ENCODE results near the gene HECTD4. TPM values are rescaled to one million over a fixed set of nuclear protein-coding genes. Genes with fewer than 3 reads are reported as not detected.
"Not testable (repeated sequence)": the region's sequence is repeated elsewhere in the genome, so short reads cannot be mapped to it uniquely, and the experiment has no call there.

HECTD4 gene
- total RNA-seq, 1 experiment from 2014 or later: 51.3 TPM

DNA sequence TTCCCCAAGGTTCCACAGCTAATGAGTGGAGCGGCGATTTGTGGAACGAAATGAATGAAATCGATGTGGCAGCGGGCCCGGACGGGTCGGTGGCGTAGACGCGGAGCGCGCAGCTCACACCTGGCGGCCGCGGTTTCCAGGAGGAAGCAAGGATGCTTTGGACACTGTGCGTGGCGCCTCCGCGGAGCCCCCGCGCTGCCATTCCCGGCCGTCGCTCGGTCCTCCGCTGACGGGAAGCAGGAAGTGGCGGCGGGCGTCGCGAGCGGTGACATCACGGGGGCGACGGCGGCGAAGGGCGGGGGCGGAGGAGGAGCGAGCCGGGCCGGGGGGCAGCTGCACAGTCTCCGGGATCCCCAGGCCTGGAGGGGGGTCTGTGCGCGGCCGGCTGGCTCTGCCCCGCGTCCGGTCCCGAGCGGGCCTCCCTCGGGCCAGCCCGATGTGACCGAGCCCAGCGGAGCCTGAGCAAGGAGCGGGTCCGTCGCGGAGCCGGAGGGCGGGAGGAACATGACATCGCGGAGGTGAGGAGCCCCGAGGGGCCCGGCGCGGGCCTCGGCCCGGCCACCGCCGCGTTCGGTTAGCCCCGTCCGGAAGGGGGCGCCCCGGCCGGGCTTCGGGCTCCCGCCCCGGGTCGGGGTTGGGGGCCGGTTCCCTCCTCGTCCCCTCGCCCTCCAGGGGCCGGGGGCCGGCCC is 36.5 kb upstream of the HECTD4 start, which contains the start of gene PTPN11:
Gene PTPN11, plus strand, starts transcription at position 340 of the 689 bp plus-strand sequence. Its CDS starts 165 bp downstream, at position 505.
- POLR2A ChIA-PET: interaction anchor here (0.6 kb wide), 1 partner anchor 321 kb away, joined by 5 read pairs; no protein-coding TSS in a partner anchor
- CTCF ChIA-PET: interaction anchor here (0.5 to 0.6 kb wide), 3 partner anchors 18 to 52 kb away, joined by 4 to 5 read pairs (median 5); no protein-coding TSS in a partner anchor
- ATAC-seq (peak; percentile 96), DNase-seq (ENCODE audit: low read depth, low spot score) (no peak)
- peak within 1 kb of the TSS; percentile 89 to 94 for H3K4me3 ChIP-seq (ENCODE audit: low read depth in 2 of 2, low read length in 2 of 2)
- intact Hi-C loops (cut with micrococcal nuclease; ENCODE audit: unreplicated experiment) (no loop called here), in situ Hi-C loops (cut with HindIII; ENCODE audit: low pct_unique_long_range_greater_than_20kb, low sequenced_read_pairs) (no loop called here)
- TF ChIP-seq, protein P1, sequence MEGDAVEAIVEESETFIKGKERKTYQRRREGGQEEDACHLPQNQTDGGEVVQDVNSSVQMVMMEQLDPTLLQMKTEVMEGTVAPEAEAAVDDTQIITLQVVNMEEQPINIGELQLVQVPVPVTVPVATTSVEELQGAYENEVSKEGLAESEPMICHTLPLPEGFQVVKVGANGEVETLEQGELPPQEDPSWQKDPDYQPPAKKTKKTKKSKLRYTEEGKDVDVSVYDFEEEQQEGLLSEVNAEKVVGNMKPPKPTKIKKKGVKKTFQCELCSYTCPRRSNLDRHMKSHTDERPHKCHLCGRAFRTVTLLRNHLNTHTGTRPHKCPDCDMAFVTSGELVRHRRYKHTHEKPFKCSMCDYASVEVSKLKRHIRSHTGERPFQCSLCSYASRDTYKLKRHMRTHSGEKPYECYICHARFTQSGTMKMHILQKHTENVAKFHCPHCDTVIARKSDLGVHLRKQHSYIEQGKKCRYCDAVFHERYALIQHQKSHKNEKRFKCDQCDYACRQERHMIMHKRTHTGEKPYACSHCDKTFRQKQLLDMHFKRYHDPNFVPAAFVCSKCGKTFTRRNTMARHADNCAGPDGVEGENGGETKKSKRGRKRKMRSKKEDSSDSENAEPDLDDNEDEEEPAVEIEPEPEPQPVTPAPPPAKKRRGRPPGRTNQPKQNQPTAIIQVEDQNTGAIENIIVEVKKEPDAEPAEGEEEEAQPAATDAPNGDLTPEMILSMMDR (IDR thresholded peaks at IDR 0.05): peak; percentile 82
- TF ChIP-seq SIN3A (IDR thresholded peaks at IDR 0.05; ENCODE audit: borderline replicate concordance, insufficient read depth, low read depth, low read length) (peak; percentile 95), POLR2AphosphoS5 (IDR thresholded peaks at IDR 0.05; ENCODE audit: low read depth, low read length) (peak; percentile 95), TCF7L2 (IDR thresholded peaks at IDR 0.05; ENCODE audit: low read depth, low read length) (no peak)
- TF ChIP-seq, protein P2, sequence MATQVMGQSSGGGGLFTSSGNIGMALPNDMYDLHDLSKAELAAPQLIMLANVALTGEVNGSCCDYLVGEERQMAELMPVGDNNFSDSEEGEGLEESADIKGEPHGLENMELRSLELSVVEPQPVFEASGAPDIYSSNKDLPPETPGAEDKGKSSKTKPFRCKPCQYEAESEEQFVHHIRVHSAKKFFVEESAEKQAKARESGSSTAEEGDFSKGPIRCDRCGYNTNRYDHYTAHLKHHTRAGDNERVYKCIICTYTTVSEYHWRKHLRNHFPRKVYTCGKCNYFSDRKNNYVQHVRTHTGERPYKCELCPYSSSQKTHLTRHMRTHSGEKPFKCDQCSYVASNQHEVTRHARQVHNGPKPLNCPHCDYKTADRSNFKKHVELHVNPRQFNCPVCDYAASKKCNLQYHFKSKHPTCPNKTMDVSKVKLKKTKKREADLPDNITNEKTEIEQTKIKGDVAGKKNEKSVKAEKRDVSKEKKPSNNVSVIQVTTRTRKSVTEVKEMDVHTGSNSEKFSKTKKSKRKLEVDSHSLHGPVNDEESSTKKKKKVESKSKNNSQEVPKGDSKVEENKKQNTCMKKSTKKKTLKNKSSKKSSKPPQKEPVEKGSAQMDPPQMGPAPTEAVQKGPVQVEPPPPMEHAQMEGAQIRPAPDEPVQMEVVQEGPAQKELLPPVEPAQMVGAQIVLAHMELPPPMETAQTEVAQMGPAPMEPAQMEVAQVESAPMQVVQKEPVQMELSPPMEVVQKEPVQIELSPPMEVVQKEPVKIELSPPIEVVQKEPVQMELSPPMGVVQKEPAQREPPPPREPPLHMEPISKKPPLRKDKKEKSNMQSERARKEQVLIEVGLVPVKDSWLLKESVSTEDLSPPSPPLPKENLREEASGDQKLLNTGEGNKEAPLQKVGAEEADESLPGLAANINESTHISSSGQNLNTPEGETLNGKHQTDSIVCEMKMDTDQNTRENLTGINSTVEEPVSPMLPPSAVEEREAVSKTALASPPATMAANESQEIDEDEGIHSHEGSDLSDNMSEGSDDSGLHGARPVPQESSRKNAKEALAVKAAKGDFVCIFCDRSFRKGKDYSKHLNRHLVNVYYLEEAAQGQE (IDR thresholded peaks at IDR 0.05; ENCODE audit: insufficient read depth in 1 of 2, low read depth in 2 of 2, low read length in 1 of 2): no peak
- H3K36me3 ChIP-seq (ENCODE audit: control insufficient read depth, insufficient read depth, low read length): no peaks in the 10 kb centered on the region; the same call in 1 of the 2 replicates
- H3K4me1 ChIP-seq (ENCODE audit: control insufficient read depth, insufficient read depth, low read length): 0 out of 2 replicates have a peak, but pooled peaks cover 3% of the 10 kb centered on the region
- no peaks in the 10 kb centered on the region for H3K27me3 ChIP-seq (ENCODE audit: control insufficient read depth, insufficient read depth, low read length)
- H3K27ac ChIP-seq (ENCODE audit: low read length): peak within 1 kb of the TSS; percentile 92
- no TSS peak for BruUV-seq (replicated peaks)
- no peaks in the 10 kb centered on the region for H3K9me3 ChIP-seq (ENCODE audit: control insufficient read depth, insufficient read depth, low read depth, low read length)

DNA sequence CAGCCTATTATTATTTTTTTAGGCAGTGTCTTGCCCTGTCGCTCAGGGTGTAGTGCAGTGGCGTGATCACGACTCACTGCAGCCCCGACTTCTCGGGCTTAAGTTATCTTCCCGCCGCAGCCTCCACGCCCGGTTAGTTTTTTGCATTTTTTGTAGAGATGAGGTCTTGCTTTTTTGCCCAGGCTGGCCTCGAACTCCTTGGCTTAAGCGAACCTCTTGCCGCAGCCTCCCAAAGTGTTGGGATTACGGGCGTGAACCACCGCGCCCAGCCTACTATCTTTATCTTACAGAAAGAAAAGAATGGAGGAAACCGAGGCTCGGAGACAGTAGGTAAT is 36.0 kb upstream of the HECTD4 start:
- in situ Hi-C loops (cut with HindIII; ENCODE audit: low pct_unique_long_range_greater_than_20kb, low sequenced_read_pairs) (no loop called here), intact Hi-C loops (cut with micrococcal nuclease; ENCODE audit: unreplicated experiment) (no loop called here)
- TF ChIP-seq POLR2AphosphoS5 (IDR thresholded peaks at IDR 0.05; ENCODE audit: low read depth, low read length) (no peak), SIN3A (IDR thresholded peaks at IDR 0.05; ENCODE audit: borderline replicate concordance, insufficient read depth, low read depth, low read length) (no peak), TCF7L2 (IDR thresholded peaks at IDR 0.05; ENCODE audit: low read depth, low read length) (no peak)
- TF ChIP-seq, protein P2 (IDR thresholded peaks at IDR 0.05; ENCODE audit: insufficient read depth in 1 of 2, low read depth in 2 of 2, low read length in 1 of 2): no peak
- TF ChIP-seq, protein P1 (IDR thresholded peaks at IDR 0.05): no peak
- H3K27me3 ChIP-seq (ENCODE audit: control insufficient read depth, insufficient read depth, low read length): no peaks in the 10 kb centered on the region
- 0 out of 2 replicates have a peak, but pooled peaks cover 3% of the 10 kb centered on the region for H3K4me1 ChIP-seq (ENCODE audit: control insufficient read depth, insufficient read depth, low read length)
- ChIA-PET CTCF (interaction anchor here (0.5 to 0.6 kb wide), 3 partner anchors 17 to 53 kb away, joined by 4 to 5 read pairs (median 5); no protein-coding TSS in a partner anchor), POLR2A (interaction anchor here (0.6 kb wide), 1 partner anchor 321 kb away, joined by 5 read pairs; no protein-coding TSS in a partner anchor)
- BruUV-seq (replicated peaks): TSS peak; percentile 99
- peak overlapping the region; percentile 89 to 94 for H3K4me3 ChIP-seq (ENCODE audit: low read depth in 2 of 2, low read length in 2 of 2)
- ATAC-seq (no peak), DNase-seq (ENCODE audit: low read depth, low spot score) (no peak)
- H3K27ac ChIP-seq (ENCODE audit: low read length): peak overlapping the region; percentile 92
- H3K9me3 ChIP-seq (ENCODE audit: control insufficient read depth, insufficient read depth, low read depth, low read length): no peaks in the 10 kb centered on the region
- H3K36me3 ChIP-seq (ENCODE audit: control insufficient read depth, insufficient read depth, low read length): no peaks in the 10 kb centered on the region; the same call in 1 of the 2 replicates

DNA sequence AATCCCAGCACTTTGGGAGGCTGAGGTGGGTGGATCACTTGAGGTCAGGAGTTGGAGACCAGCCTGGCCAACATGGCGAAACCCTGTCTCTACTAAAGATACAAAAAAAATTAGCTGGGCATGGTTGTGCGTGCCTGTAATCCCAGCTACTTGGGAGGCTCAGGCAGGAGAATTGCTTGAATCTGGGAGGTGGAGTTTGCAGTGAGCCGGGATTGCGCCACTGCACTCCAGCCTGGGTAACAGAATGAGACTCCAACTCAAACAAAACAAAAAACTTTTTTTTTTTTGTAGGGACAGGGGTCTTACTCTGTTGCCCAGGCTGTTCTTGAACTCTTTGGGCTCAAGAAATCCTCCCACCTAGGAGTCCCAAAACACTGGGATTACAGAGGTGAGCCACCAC is 33.2 kb upstream of the HECTD4 start:
- H3K4me1 ChIP-seq (ENCODE audit: control insufficient read depth, insufficient read depth, low read length); CTCF ChIA-PET; H3K36me3 ChIP-seq (ENCODE audit: control insufficient read depth, insufficient read depth, low read length); H3K9me3 ChIP-seq (ENCODE audit: control insufficient read depth, insufficient read depth, low read depth, low read length); H3K27ac ChIP-seq (ENCODE audit: low read length); H3K4me3 ChIP-seq (ENCODE audit: low read depth in 2 of 2, low read length in 2 of 2); H3K27me3 ChIP-seq (ENCODE audit: control insufficient read depth, insufficient read depth, low read length); ATAC-seq; POLR2A ChIA-PET; BruUV-seq (replicated peaks); in situ Hi-C loops (cut with HindIII; ENCODE audit: low pct_unique_long_range_greater_than_20kb, low sequenced_read_pairs); DNase-seq (ENCODE audit: low read depth, low spot score); intact Hi-C loops (cut with micrococcal nuclease; ENCODE audit: unreplicated experiment): not testable (repeated sequence)

Data from Panc1 (cell line).